RPMI8226 (cell line): ENCODE results near the gene APBB1.
"Not testable (repeated sequence)": the region's sequence is repeated elsewhere in the genome, so short reads cannot be mapped to it uniquely, and the experiment has no call there.

Experiments
- DNase-seq: peaks from one replicate; pipeline ENCODE4 v3.0.0-alpha.2; 2015

APBB1 gene

DNA sequence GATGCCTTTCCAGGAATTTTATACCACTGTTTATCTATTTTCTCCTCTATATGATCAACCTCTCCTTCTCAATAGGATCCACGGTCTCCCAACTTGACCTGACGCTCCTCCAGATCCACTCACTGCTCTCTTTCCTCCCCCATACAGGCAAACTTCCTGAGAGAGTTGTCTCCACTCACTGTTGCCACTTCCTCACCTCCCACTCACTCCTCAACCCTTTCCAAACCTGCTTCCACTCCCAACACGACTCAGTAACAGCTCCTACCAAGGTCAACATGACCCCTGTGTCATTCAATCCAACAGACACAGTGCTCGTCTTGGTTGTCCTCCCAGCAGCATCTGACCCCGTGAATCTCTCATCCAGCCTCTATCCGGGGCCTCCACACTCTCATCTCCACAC lies 3.1 kb downstream of the APBB1 start:
- DNase-seq = no peak

DNA sequence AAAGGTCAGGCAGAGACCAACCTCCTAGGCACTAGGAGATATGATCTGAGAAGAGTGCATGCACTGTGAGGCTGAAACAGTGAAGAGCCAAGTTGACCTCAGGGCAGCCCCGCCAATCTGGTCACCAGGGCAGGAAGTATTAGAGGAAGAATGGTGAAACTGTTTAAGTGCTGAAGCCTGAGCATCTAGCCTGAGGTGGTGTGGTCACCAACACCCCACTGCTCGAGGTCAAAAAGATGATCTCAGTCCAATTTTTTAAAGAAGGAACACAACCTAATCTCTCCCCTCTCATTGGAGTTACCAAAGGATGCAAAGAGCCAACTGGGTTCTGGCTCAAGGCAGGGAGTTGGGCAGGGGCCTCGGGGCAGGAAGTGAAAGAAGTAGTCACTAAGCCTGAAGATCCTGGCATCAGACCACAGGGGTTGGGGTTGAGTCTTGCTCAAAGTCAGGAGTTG lies 4.0 kb downstream of the APBB1 start:
- DNase-seq = no peak

DNA sequence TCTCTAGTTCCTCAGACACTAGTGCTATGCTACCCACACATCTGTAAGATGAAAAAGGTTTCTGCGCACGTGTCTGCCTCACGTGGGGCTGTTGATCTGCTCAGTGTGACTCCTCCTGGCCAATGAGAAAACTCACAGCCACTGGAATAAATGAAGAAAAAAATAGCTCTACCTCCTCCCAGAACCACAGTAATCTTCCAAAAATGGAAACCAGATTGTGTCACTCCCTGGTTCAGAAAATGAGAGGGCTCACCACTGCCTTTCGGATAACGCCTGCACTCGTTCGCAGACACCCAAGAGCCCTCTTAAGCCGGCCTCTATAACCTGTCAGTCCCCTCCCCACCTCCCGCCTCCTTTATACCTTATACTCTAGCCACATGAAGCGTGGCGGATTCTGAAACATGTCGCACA lies 5.1 kb downstream of the APBB1 start:
- DNase-seq = no peak

- no peak for DNase-seq
These were observed 7.3 kb downstream of the APBB1 start for GRCh38 chr11:6411594-6412031.

DNA sequence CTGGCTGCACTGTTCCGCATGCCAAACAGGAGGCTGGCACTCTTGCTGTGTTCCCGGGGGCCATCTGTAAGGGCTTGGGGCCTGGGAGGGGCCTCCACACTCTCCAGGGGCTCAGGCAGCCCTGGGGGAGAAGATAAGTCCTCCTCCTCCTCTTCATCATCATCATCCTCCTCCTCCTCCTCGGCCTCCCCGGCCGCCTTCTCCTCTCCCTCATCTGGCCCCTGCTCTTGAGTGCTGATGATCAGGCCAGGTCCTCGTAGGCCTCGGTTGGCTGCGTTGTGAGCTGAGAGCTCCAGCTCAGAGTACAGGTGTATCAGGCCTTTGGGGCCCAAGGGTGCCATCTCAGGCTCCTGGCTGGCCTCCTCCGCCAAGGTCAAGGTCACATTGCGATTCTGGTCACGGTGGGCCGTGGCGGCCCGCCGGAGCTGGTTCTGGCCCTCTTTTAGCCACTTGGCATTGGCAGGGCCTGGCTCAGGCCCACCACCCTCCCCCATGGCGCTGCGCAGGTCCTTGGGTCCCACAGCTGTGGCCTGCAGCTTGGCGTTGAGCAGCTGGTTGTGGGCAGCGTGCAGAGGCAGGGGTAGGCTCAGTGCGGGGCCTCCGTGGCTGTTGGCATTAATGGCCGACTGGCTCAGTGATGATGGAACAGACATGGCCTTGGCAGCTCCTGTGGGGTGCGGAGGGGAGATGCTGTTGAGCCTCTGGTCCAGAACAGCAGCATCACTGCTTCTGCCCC lies 8.0 kb downstream of the APBB1 start:
- no peak for DNase-seq

DNA sequence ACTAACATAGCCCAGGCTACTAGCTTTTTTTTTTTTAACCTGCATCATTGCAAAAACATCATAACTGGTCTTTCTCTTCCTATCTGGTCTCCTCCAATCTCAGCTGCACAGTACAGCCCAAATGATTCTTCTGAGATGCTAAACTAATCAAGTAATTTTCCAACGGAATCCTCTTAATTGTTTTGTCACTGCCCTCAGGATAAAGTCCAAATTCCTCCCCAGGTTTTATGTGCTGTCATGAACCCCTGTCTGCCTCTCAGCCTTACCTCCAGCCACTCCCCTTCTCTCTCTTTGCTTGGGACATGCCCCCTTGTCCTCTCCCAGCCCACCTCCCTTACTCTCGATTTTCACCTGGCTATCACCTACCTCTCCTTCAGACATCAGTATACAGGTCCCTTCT lies 12.5 kb downstream of the APBB1 start:
- DNase-seq = no peak

DNA sequence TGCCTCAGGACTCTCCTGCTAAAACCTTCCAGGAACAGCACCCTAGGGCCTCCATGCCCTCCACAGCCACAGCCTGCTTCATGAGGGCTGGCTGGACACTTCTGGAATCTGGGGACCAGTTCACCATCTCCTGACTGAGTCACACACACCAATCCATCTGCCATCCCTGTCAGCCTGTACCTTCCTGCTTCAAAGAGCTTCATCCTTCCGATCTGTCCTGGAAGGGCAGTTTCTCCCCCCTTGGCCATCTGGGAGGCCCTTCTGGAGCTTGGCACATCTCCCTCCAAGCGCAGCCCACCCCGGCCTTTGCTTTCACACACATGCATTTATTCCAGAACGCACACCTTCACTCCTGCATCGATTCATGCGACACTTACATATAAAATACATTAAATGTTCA lies 13.0 kb downstream of the APBB1 start:
- no peak for DNase-seq

- DNase-seq = no peak
These were observed 13.7 kb downstream of the APBB1 start for GRCh38 chr11:6405052-6405667.

GRCh38 chr11:6404342-6405051 lies 14.4 kb downstream of the APBB1 start:
- DNase-seq = no peak

- DNase-seq = no peak
These were observed 15.4 kb downstream of the APBB1 start for GRCh38 chr11:6403539-6403938.

DNA sequence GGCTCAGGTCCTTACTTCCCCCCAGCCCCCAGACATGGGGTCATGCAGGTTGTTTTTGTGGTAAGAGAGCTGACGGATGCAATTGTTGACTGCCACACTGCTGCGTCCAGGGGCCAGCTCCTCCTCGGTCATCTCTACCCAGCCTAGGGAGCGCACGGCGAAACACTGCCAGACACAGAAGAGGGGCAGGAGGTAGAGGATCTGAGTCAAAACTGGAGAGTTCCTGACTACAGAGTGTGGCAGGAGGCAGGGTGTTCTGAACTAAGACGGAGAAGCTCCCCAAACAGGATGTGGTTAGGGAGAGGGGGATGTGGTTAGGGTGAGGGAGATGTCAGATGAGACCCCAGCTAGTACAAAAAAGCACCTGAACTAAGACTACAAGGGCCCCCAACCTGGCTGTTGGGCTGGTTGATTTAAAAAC lies 16.3 kb downstream of the APBB1 start:
- no peak for DNase-seq

- no peak for DNase-seq
These were observed 16.8 kb downstream of the APBB1 start for GRCh38 chr11:6402061-6402470.

DNA sequence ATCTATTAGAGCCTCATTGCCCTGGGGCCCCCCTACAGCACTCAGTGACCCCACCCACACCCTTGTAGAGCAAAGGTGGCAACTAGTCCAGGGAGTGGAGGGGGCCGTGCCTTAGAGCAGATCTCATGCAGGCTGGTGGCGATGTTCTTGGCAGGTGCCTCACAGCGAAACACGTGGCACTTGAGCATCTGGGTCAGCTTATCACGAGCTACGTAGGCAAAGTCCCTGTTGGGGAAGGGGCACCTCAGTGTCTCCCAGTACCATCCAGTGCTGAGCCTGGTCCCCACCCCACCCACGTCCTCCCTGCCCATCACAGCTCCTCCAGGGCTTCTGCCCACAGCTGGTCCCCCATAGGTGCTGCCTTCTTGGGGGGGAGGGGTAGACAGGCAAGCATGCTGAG lies 17.4 kb downstream of the APBB1 start:
- DNase-seq = no peak

GRCh38 chr11:6400431-6401345 lies 18.2 kb downstream of the APBB1 start:
- no peak for DNase-seq

DNA sequence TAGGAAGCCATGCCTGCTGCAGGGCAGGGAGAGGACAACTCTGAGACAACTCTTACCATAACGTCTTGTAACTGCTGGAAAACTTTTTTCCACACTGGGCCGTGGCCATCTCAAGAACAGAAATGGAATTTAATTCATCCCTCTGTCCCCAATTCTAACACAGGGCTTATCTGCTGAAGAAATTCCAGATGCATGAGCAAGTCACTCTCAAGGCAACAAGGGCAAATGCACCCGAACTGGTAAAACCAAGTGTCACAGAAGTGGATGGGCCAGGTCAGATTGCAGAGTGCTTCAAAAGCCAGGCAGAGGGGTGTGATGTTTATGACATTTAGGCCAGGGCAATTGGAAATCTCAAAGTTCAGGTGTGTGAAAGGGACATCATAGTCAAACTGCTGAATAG lies 21.3 kb downstream of the APBB1 start:
- DNase-seq = no peak

DNA sequence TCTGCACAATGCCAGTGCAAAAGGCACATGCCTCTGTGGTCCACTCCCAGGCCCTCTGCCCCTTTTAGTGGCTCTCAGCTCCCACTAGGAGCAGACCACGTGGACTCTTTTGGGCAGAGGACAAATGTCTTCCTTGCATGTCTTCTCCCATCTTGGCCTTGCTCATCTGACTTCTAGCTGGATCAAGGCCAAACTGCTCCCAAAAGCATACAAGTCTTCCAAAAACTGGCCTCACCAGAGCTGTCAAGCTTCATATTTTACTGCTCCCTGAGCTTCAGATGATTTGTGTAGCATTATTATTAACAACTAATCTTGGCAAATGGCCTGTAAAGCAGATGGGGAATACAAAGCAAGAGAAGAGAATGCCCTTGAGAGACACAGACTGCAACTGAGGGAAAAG lies 21.7 kb downstream of the APBB1 start:
- DNase-seq = no peak

DNA sequence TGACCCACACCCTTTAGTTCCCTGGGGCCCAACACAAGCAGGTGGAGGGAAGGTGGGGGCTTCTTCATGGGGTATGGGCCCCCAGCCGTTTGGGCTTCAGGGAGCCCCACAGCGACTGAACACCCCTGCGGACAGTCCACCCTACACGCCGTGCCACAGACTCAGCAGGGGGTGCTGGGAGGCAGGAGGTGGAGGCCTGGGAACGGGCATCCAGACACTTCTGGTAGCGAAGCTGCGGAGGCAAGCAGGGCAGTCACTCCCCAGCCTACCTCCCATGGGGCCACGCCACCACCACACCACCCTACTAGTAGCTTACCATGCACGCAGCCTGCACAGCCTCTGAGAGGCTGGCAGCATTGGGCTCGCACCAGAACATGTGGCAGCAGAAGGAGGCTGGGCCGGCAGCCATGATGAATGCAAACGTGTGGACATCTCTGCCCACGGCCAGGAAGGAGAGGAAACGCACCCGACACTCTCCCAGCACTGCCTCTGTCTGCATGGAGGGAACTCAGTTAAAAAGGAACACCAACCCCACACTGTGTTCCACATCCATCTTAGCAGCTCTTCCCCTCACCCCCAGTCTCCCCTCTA lies 23.3 kb downstream of the APBB1 start:
- DNase-seq = no peak

- no peak for DNase-seq
These were observed 24.8 kb downstream of the APBB1 start for GRCh38 chr11:6393989-6394670.

DNA sequence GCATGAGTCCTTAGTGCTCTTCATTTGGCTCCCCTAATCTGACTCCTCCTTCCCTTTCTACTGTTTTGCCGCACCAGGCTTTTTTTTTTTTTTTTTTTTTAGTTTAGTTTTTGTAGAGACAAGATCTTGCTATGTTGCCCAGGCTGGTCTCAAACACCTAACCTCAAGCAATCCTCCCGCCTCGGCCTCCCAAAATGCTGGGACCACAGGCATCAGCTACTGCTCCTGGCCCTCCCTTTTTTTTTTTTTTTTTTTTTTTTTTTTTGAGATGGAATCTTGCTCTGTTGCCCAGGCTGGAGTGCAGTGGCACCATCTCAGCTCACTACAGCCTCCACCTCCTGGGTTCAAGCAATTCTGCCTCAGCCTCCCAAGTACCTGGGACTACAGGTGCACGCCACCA lies 26.6 kb downstream of the APBB1 start:
- not testable (repeated sequence) for DNase-seq

- DNase-seq = no peak
These were observed 27.3 kb downstream of the APBB1 start for GRCh38 chr11:6391537-6392134.

DNA sequence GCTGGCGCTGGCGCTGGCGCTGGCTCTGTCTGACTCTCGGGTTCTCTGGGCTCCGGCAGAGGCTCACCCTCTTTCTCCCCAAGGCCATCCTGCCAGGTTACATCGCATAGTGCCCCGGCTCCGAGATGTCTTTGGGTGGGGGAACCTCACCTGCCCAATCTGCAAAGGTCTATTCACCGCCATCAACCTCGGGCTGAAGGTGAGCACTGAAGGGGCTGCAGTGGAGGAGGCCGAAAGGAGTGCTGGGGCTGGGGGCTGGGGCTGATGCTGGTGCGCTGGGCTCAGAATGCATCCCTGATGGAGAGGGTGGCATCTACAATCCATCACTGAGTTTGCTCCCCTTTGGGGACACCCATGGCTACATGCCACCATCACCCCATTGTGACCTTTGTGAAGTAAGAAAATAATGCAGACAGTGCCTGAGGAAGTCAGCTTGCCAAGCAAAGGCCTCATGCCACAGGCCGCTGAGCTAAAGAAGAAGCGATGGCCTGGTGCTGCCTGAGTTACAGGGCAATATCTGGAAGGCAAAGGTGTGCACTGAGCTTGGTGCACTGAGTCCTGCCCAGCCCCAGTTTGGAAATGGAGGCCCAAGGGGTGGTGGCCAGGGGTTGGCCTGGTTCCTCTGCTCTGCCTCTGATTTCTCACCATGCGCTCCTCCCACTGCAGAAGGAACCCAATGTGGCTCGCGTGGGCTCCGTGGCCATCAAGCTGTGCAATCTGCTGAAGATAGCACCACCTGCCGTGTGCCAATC lies 28.0 kb downstream of the APBB1 start:
- no peak for DNase-seq
